Neural cell (in vitro differentiated cells): Measurements from ENCODE around the gene TYROBP. TPM values are rescaled to one million over a fixed set of nuclear protein-coding genes. Genes with fewer than 3 reads are reported as not detected.
"Not testable (repeated sequence)": the region's sequence is repeated elsewhere in the genome, so short reads cannot be mapped to it uniquely, and the experiment has no call there.

Experiments
- H2AFZ ChIP-seq: fragments of 200-600, 300-800 bp; sonication (generic), shearing (Covaris generic); 2 replicates; pipeline ENCODE4 v1.6.0; 2014; ENCODE audit warnings: low read depth, mild to moderate bottlenecking, antibody characterized with exemption, low read length, moderate library complexity
- H3F3A ChIP-seq: fragments of 200-600 bp; shearing (Covaris generic); 2 replicates; pipeline ENCODE4 v1.6.1; 2016; ENCODE audit warnings: mild to moderate bottlenecking, moderate library complexity, mixed read lengths, antibody characterized with exemption, low read length; ENCODE audit not compliant: insufficient read depth, poor library complexity, severe bottlenecking
- H3K27ac ChIP-seq: fragments of 200-600, 300-800 bp; sonication (generic), shearing (Covaris generic); 2 replicates; pipeline ENCODE4 v1.5.1; 2014; ENCODE audit warnings: mild to moderate bottlenecking, low read length, moderate library complexity
- H3K27me3 ChIP-seq: fragments of 300-800, 200-600 bp; sonication (generic), shearing (Covaris generic); 2 replicates; pipeline ENCODE4 v1.6.0; 2014; ENCODE audit warnings: mild to moderate bottlenecking, low read depth, low read length, moderate library complexity; ENCODE audit not compliant: insufficient read depth
- H3K36me3 ChIP-seq: fragments of 300-800, 200-600 bp; sonication (generic), shearing (Covaris generic); 2 replicates; pipeline ENCODE4 v1.5.1; 2014; ENCODE audit warnings: mild to moderate bottlenecking, antibody characterized with exemption, low read length, moderate library complexity; ENCODE audit not compliant: insufficient read depth
- H3K4me2 ChIP-seq: fragments of 300-800, 200-600 bp; sonication (generic), shearing (Covaris generic); 2 replicates; pipeline ENCODE4 v1.6.0; 2014; ENCODE audit warnings: mild to moderate bottlenecking, low read length
- H3K4me3 ChIP-seq: fragments of 300-800, 200-600 bp; sonication (generic), shearing (Covaris generic); 2 replicates; pipeline ENCODE4 v1.5.1; 2014; ENCODE audit warnings: mild to moderate bottlenecking, low read length, moderate library complexity
- H3K79me2 ChIP-seq: fragments of 200-600 bp; shearing (Covaris generic); replicated peaks from 2 replicates; pipeline ENCODE4 v1.6.0; 2014; ENCODE audit warnings: mild to moderate bottlenecking, low read length, moderate library complexity; ENCODE audit not compliant: insufficient read depth
- H3K9ac ChIP-seq: fragments of 300-800, 200-600 bp; sonication (generic), shearing (Covaris generic); 2 replicates; pipeline ENCODE4 v1.6.1; 2016; ENCODE audit warnings: mild to moderate bottlenecking, low read length, mixed read lengths
- H3K9me2 ChIP-seq: fragments of 200-600 bp; shearing (Covaris generic); 2 replicates; pipeline ENCODE4 v1.6.1; 2016; ENCODE audit warnings: mild to moderate bottlenecking, low read length, mixed read lengths; ENCODE audit not compliant: insufficient read depth
- H3K9me3 ChIP-seq: fragments of 200-600, 300-800 bp; sonication (generic), shearing (Covaris generic); 2 replicates; pipeline ENCODE4 v1.6.1; 2016; ENCODE audit warnings: mild to moderate bottlenecking, mixed run types, low read length, moderate library complexity, mixed read lengths
- H4K20me1 ChIP-seq: fragments of 200-600 bp; shearing (Covaris generic); 2 replicates; pipeline ENCODE4 v1.6.1; 2016; ENCODE audit warnings: mild to moderate bottlenecking, mixed run types; ENCODE audit not compliant: insufficient read depth
- EP300 ChIP-seq: fragments of 450-650 bp; conservative IDR thresholded peaks from 2 replicates; pipeline ENCODE4 v1.6.1; 2014; ENCODE audit warnings: antibody characterized with exemption, mild to moderate bottlenecking, moderate library complexity; ENCODE audit not compliant: poor library complexity, severe bottlenecking
- EZH2 ChIP-seq: fragments of 200-600, 300-800 bp; shearing (Covaris generic), sonication (generic); IDR thresholded peaks from 2 replicates; pipeline ENCODE4 v1.6.1; 2014; ENCODE audit warnings: antibody characterized with exemption, low read length, borderline replicate concordance, mild to moderate bottlenecking; ENCODE audit not compliant: insufficient read depth, poor library complexity, severe bottlenecking
- MXI1 ChIP-seq: fragments of 450-650 bp; conservative IDR thresholded peaks from 2 replicates; pipeline ENCODE4 v1.6.1; 2014; ENCODE audit warnings: antibody characterized with exemption, mild to moderate bottlenecking; ENCODE audit not compliant: poor library complexity, severe bottlenecking
- POLR2AphosphoS5 ChIP-seq: IDR thresholded peaks from 2 replicates; pipeline ENCODE4 v1.6.1; 2012
- RAD21 ChIP-seq: fragments of 450-650 bp; conservative IDR thresholded peaks from 2 replicates; pipeline ENCODE4 v1.6.1; 2014; ENCODE audit warnings: antibody characterized with exemption, mild to moderate bottlenecking, moderate library complexity
- SMC3 ChIP-seq: fragments of 450-650 bp; conservative IDR thresholded peaks from 2 replicates; pipeline ENCODE4 v1.6.1; 2014; ENCODE audit warnings: antibody characterized with exemption, mild to moderate bottlenecking, moderate library complexity; ENCODE audit not compliant: poor library complexity
- TAF1 ChIP-seq: IDR thresholded peaks from 2 replicates; pipeline ENCODE4 v1.6.1; 2012; ENCODE audit warnings: low read depth
- polyA plus RNA-seq: library from polyadenylated mRNA; depleted of rRNA; stranded (reverse); fragments of >200 nt; gene quantifications from 2 replicates; pipeline ENCODE4 v1.2.3, GENCODE V29; 2014
- TF ChIP-seq, protein P1 (sequence below): IDR thresholded peaks from 2 replicates; pipeline ENCODE4 v1.6.1; 2012; ENCODE audit warnings: borderline replicate concordance
- TF ChIP-seq, protein P2 (sequence below): fragments of 450-650 bp; IDR thresholded peaks from 2 replicates; pipeline ENCODE4 v1.5.1; 2014; ENCODE audit warnings: antibody characterized with exemption, mild to moderate bottlenecking, moderate library complexity; ENCODE audit not compliant: poor library complexity, severe bottlenecking

Gene TYROBP
- polyA plus RNA-seq, 1 donor from 2014 or later, result not detected

DNA sequence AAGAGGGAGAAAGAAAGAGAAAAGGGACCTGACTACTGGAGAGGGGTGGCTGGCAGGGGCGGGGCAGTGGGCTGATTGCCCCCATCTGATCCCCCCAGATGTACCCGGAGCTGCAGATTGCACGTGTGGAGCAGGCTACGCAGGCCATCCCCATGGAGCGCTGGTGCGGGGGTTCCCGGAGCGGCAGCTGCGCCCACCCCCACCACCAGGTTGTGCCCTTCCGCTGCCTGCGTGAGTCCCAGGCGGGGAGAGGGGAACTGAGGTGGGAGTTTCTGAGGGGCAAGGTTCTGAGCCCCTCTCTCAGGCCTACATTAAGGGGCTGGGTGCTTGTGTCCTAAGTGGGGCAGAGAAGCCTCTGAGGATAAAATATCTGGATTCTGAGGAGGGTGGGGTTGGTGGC is 37.3 kb downstream of the TYROBP start:
- peak overlapping the region; percentile 75 for H3K4me3 ChIP-seq
- H3K9ac ChIP-seq, result no peak overlapping the region
- no peaks in the 10 kb centered on the region for H3K9me2 ChIP-seq
- no peaks in the 10 kb centered on the region for H4K20me1 ChIP-seq
- H3K27me3 ChIP-seq, result no peaks in the 10 kb centered on the region
- H3F3A ChIP-seq, result no peaks in the 10 kb centered on the region
- peaks cover 18% of the 10 kb centered on the region for H3K79me2 ChIP-seq
- H3K36me3 ChIP-seq, result no peaks in the 10 kb centered on the region
- H3K4me2 ChIP-seq, result no peak overlapping the region
- H2AFZ ChIP-seq, result no peak overlapping the region
- no peak overlapping the region for H3K27ac ChIP-seq
- H3K9me3 ChIP-seq, result no peaks in the 10 kb centered on the region
- TF ChIP-seq, protein P1, sequence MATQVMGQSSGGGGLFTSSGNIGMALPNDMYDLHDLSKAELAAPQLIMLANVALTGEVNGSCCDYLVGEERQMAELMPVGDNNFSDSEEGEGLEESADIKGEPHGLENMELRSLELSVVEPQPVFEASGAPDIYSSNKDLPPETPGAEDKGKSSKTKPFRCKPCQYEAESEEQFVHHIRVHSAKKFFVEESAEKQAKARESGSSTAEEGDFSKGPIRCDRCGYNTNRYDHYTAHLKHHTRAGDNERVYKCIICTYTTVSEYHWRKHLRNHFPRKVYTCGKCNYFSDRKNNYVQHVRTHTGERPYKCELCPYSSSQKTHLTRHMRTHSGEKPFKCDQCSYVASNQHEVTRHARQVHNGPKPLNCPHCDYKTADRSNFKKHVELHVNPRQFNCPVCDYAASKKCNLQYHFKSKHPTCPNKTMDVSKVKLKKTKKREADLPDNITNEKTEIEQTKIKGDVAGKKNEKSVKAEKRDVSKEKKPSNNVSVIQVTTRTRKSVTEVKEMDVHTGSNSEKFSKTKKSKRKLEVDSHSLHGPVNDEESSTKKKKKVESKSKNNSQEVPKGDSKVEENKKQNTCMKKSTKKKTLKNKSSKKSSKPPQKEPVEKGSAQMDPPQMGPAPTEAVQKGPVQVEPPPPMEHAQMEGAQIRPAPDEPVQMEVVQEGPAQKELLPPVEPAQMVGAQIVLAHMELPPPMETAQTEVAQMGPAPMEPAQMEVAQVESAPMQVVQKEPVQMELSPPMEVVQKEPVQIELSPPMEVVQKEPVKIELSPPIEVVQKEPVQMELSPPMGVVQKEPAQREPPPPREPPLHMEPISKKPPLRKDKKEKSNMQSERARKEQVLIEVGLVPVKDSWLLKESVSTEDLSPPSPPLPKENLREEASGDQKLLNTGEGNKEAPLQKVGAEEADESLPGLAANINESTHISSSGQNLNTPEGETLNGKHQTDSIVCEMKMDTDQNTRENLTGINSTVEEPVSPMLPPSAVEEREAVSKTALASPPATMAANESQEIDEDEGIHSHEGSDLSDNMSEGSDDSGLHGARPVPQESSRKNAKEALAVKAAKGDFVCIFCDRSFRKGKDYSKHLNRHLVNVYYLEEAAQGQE, result no peak

DNA sequence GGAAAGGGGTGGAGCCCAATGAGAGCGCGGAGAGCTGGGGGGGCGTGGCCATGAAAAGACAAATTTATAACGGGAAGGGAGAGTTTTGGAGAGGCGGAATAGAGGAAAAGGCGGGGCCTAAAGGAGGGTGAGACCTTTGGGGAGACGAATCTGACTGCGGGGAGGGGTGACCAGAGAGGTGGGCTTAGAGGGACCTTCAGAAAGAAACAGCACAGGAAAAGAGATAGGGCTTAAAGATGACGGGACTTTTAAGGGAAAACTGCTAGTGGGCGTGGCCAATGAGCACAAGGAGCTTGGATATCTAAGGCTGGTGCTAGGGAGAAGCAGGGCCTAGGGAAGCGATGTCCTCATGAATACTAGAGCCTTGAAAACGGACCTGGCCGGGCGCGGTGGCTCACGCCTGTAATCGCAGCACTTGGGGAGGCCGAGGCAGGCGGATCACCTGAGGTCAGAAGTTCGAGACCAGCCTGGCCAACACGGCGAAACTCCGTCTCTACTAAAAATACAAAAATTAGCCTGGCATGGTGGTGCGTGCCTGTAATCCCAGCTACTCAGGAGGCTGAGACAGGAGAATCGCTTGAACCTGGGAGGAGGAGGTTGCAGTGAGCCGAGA is 37.9 kb downstream of the TYROBP start:
- Histone ChIP-seq H3K27ac (peak overlapping the region; percentile 98), H3K4me3 (peak overlapping the region; percentile 75), H3K9ac (peak overlapping the region; percentile 95), H3K4me2 (peak overlapping the region; percentile 73), H3K79me2 (peaks cover 18% of the 10 kb centered on the region)
- H3K36me3 ChIP-seq, H2AFZ ChIP-seq, H3F3A ChIP-seq, H3K27me3 ChIP-seq, H3K9me3 ChIP-seq, H3K9me2 ChIP-seq, H4K20me1 ChIP-seq: not testable (repeated sequence)

DNA sequence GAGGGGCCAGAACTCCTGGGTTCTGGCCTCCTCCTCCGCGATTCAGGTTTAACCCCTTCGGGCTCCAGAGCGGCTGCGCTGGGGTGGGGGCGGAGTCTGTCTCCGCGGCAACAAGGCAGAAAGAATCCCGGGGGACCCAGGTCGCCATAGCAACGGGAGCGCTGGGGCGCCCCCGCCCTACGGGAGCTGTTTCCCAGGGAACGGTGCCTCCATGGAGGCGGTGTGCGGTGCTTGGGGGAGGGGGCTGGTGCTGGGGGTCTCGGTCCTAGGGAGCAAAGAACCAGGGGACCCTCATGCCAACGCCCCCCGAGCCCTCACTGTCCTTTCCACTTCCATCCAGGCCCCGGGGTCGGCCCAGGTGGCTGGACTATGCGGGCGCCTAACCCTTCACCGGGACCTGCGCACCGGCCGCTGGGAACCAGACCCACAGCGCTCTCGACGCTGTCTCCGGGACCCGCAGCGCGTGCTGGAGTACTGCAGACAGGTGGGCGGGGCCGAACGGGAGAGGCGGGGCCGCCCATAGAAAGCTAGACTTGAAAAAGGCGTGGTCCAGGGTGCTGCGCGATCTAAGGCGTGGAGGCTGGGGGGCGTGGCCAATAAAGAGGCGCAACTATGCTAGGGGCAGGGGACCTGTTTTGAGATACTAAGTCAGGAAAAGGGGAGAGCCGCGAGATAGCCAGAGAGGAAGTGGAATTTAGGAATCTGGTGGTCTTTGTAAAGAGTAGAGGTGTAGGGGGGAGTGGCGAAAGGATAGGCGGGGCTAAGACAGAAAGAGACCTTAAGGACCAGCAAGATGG is 38.6 kb downstream of the TYROBP start:
- Histone ChIP-seq H3K4me2 (peak overlapping the region; percentile 73), H3K27me3 (no peaks in the 10 kb centered on the region), H4K20me1 (no peaks in the 10 kb centered on the region), H3K36me3 (no peaks in the 10 kb centered on the region), H3F3A (no peaks in the 10 kb centered on the region), H3K27ac (peak overlapping the region; percentile 98), H2AFZ (peak overlapping the region; percentile 7), H3K79me2 (peaks cover 18% of the 10 kb centered on the region), H3K4me3 (peak overlapping the region; percentile 75), H3K9me3 (no peaks in the 10 kb centered on the region), H3K9me2 (no peaks in the 10 kb centered on the region), H3K9ac (peak overlapping the region; percentile 95)
- TF ChIP-seq SMC3 (peak; percentile 47), EZH2 (no peak), RAD21 (peak; percentile 40), TAF1 (no peak), MXI1 (peak; percentile 96), EP300 (peak; percentile 68), POLR2AphosphoS5 (peak; percentile 61)
- TF ChIP-seq, protein P1, result no peak
- TF ChIP-seq, protein P2, sequence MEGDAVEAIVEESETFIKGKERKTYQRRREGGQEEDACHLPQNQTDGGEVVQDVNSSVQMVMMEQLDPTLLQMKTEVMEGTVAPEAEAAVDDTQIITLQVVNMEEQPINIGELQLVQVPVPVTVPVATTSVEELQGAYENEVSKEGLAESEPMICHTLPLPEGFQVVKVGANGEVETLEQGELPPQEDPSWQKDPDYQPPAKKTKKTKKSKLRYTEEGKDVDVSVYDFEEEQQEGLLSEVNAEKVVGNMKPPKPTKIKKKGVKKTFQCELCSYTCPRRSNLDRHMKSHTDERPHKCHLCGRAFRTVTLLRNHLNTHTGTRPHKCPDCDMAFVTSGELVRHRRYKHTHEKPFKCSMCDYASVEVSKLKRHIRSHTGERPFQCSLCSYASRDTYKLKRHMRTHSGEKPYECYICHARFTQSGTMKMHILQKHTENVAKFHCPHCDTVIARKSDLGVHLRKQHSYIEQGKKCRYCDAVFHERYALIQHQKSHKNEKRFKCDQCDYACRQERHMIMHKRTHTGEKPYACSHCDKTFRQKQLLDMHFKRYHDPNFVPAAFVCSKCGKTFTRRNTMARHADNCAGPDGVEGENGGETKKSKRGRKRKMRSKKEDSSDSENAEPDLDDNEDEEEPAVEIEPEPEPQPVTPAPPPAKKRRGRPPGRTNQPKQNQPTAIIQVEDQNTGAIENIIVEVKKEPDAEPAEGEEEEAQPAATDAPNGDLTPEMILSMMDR, result no peak
